ENCODE results near the gene WDR6. TPM values are rescaled to one million over a fixed set of nuclear protein-coding genes. Genes with fewer than 3 reads are reported as not detected.

The WDR6 gene
- total RNA-seq, 2 experiments from 2014 or later = 101 to 128 TPM

- peaks cover 48% of the 10 kb centered on the region for H3K79me2 ChIP-seq (ENCODE audit: insufficient read depth, low read depth, low read length)
- intact Hi-C loops (cut with micrococcal nuclease; ENCODE audit: unreplicated experiment) = loop anchor here (5.0 kb wide), 1 partner anchor 780 kb away; the partner anchor contains the start of gene INKA1
- peak; percentile 59 for DNase-seq (ENCODE audit: low spot score)
- TF ChIP-seq CTCF (conservative IDR thresholded peaks at IDR 0.05; ENCODE audit: low read length) = no peak
- no peak for TF ChIP-seq EZH2phosphoT487 (IDR thresholded peaks at IDR 0.05; ENCODE audit: borderline replicate concordance, low read depth, low read length)
- no peak overlapping the region; the same call in 1 of the 2 replicates for H2AFZ ChIP-seq (ENCODE audit: low read length)
- H3K4me1 ChIP-seq (ENCODE audit: insufficient read depth, low read length, poor library complexity, severe bottlenecking) = peaks cover 67% of the 10 kb centered on the region
- H3K9me3 ChIP-seq (ENCODE audit: low read length) = no peaks in the 10 kb centered on the region
- no peaks in the 10 kb centered on the region for H3K9me2 ChIP-seq (ENCODE audit: insufficient read depth, low read length)
- peaks cover 55% of the 10 kb centered on the region for H3K36me3 ChIP-seq (ENCODE audit: insufficient read depth, low read length)
- 0 out of 2 replicates have a peak, but pooled peaks cover 4% of the 10 kb centered on the region for H4K20me1 ChIP-seq (ENCODE audit: insufficient read depth, low read length)
- ChIA-PET CTCF (ENCODE audit: unreplicated experiment) (no interaction called here), POLR2A (interaction anchor here (1.0 to 4.4 kb wide), 3 partner anchors 15 to 70 kb away, joined by 4 to 42 read pairs (median 10); partner anchors contain the start of genes QRICH1 and WDR6)
- H3K4me2 ChIP-seq (ENCODE audit: low read length) = peak overlapping the region; percentile 93
- peak overlapping the region; percentile 80 for H3K4me3 ChIP-seq (ENCODE audit: low read depth, low read length, poor library complexity, severe bottlenecking)
- peak overlapping the region; percentile 93 for H3K27ac ChIP-seq (ENCODE audit: low read depth, low read length, poor library complexity, severe bottlenecking)
- no TSS peak for BruUV-seq (replicated peaks)
Measured at GRCh38 chr3:49022688-49023171, 15.5 kb downstream of the WDR6 start.

DNA sequence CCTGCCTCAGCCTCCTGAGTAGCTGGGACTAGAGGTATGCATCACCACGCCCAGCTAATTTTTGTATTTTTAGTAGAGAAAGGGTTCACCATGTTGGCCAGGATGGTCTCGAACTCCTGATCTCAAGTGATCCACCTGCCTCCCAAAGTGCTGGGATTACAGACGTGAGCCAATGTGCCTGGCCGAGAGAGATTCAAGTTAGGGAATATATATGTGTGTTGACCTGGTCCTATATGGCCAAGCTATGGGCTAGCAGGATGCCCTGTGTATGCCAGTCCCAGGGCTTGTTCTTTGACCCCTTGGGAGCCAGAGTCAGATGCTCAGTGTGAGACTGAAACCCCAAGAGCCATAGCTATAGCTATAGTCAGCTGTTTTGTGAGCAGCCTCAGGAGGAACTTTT lies 16.6 kb downstream of the WDR6 start:
- Histone ChIP-seq H3K27ac (ENCODE audit: low read depth, low read length, poor library complexity, severe bottlenecking) (no peak overlapping the region), H3K9me2 (ENCODE audit: insufficient read depth, low read length) (no peaks in the 10 kb centered on the region), H3K79me2 (ENCODE audit: insufficient read depth, low read depth, low read length) (peaks cover 58% of the 10 kb centered on the region), H3K4me2 (ENCODE audit: low read length) (peak overlapping the region; percentile 93), H3K9me3 (ENCODE audit: low read length) (no peaks in the 10 kb centered on the region), H3K4me3 (ENCODE audit: low read depth, low read length, poor library complexity, severe bottlenecking) (no peak overlapping the region), H3K4me1 (ENCODE audit: insufficient read depth, low read length, poor library complexity, severe bottlenecking) (peaks cover 68% of the 10 kb centered on the region), H3K36me3 (ENCODE audit: insufficient read depth, low read length) (peaks cover 65% of the 10 kb centered on the region), H4K20me1 (ENCODE audit: insufficient read depth, low read length) (0 out of 2 replicates have a peak, but pooled peaks cover 4% of the 10 kb centered on the region), H2AFZ (ENCODE audit: low read length) (no peak overlapping the region)
- CTCF ChIA-PET (ENCODE audit: unreplicated experiment) = no interaction called here
- POLR2A ChIA-PET = no interaction called here
- DNase-seq (ENCODE audit: low spot score) = no peak
- TF ChIP-seq EZH2phosphoT487 (IDR thresholded peaks at IDR 0.05; ENCODE audit: borderline replicate concordance, low read depth, low read length) (no peak), CTCF (conservative IDR thresholded peaks at IDR 0.05; ENCODE audit: low read length) (no peak)
- BruUV-seq (replicated peaks) = no TSS peak
- intact Hi-C loops (cut with micrococcal nuclease; ENCODE audit: unreplicated experiment) = loop anchor here (5.0 kb wide), 1 partner anchor 779 kb away; the partner anchor contains the start of gene INKA1

DNA sequence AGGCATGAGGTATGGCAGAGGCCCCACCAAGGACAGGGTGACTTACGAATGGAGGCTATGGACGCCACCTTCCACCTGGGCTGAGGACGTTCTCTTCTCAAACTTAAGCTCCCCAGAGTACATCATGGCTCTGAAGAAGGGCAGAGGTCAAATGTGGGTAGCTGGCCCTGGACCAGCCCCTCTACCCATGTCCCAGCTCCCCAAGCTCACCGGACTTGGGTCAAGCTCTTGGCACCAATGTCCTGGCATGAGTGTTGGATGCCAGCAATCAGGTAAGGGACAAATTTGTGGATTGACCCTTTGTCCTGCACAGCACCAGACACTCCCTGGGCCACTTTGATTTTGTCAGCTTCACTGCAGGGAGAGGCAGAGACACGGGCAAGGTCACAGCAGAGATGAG lies 17.3 kb downstream of the WDR6 start:
- H3K4me2 ChIP-seq (ENCODE audit: low read length) = peak overlapping the region; percentile 17; the same call in 1 of the 2 replicates
- peaks cover 65% of the 10 kb centered on the region for H3K36me3 ChIP-seq (ENCODE audit: insufficient read depth, low read length)
- H3K79me2 ChIP-seq (ENCODE audit: insufficient read depth, low read depth, low read length) = peaks cover 58% of the 10 kb centered on the region
- no peak for DNase-seq (ENCODE audit: low spot score)
- H2AFZ ChIP-seq (ENCODE audit: low read length) = no peak overlapping the region
- CTCF ChIA-PET (ENCODE audit: unreplicated experiment) = no interaction called here
- H3K9me3 ChIP-seq (ENCODE audit: low read length) = no peaks in the 10 kb centered on the region
- intact Hi-C loops (cut with micrococcal nuclease; ENCODE audit: unreplicated experiment) = loop anchor here (5.0 kb wide), 1 partner anchor 778 kb away; the partner anchor contains the start of gene INKA1
- TF ChIP-seq CTCF (conservative IDR thresholded peaks at IDR 0.05; ENCODE audit: low read length) = no peak
- TF ChIP-seq EZH2phosphoT487 (IDR thresholded peaks at IDR 0.05; ENCODE audit: borderline replicate concordance, low read depth, low read length) = no peak
- H4K20me1 ChIP-seq (ENCODE audit: insufficient read depth, low read length) = 0 out of 2 replicates have a peak, but pooled peaks cover 4% of the 10 kb centered on the region
- H3K4me3 ChIP-seq (ENCODE audit: low read depth, low read length, poor library complexity, severe bottlenecking) = no peak overlapping the region
- no peak overlapping the region for H3K27ac ChIP-seq (ENCODE audit: low read depth, low read length, poor library complexity, severe bottlenecking)
- BruUV-seq (replicated peaks) = TSS peak; percentile 49
- POLR2A ChIA-PET = no interaction called here
- H3K9me2 ChIP-seq (ENCODE audit: insufficient read depth, low read length) = no peaks in the 10 kb centered on the region
- peaks cover 62% of the 10 kb centered on the region for H3K4me1 ChIP-seq (ENCODE audit: insufficient read depth, low read length, poor library complexity, severe bottlenecking)

Data from OCI-LY7 (cell line).